H7 (cell line): ENCODE results near the gene MARK4. TPM values are rescaled to one million over a fixed set of nuclear protein-coding genes. Genes with fewer than 3 reads are reported as not detected.
"Not testable (repeated sequence)": the region's sequence is repeated elsewhere in the genome, so short reads cannot be mapped to it uniquely, and the experiment has no call there.

Experiments used
- DNase-seq: peaks from one replicate; pipeline ENCODE4 v3.0.0; 2012
- H3K27me3 ChIP-seq: 2 replicates; pipeline ENCODE4 v1.6.0; 2011; ENCODE audit warnings: mild to moderate bottlenecking, low read length; ENCODE audit not compliant: control insufficient read depth, insufficient read depth
- H3K36me3 ChIP-seq: replicated peaks from 2 replicates; pipeline ENCODE4 v1.5.1; 2011; ENCODE audit warnings: low read length; ENCODE audit not compliant: control insufficient read depth, insufficient read depth
- H3K4me3 ChIP-seq: 2 replicates; pipeline ENCODE4 v1.5.1; 2011; ENCODE audit warnings: low read depth, mild to moderate bottlenecking, control low read depth, low read length, moderate library complexity; ENCODE audit not compliant: insufficient read depth
- total RNA-seq: library from RNA; depleted of rRNA; stranded (reverse); fragments of >200 nt; shearing (Covaris generic); gene quantifications from 2 replicates; pipeline ENCODE4 v1.2.3, GENCODE V29; 2014

The MARK4 gene
- total RNA-seq, 1 experiment from 2014 or later: 16.1 TPM

- Histone ChIP-seq H3K4me3 (no peak overlapping the region), H3K36me3 (no peaks in the 10 kb centered on the region), H3K27me3 (peaks cover 1% of the 10 kb centered on the region; the same call in 1 of the 2 replicates)
- no peak for DNase-seq
Measured at GRCh38 chr19:45223879-45224278, 27.2 kb upstream of the MARK4 start.

- no peaks in the 10 kb centered on the region for H3K36me3 ChIP-seq
- no peak overlapping the region for H3K4me3 ChIP-seq
- peaks cover 1% of the 10 kb centered on the region; the same call in 1 of the 2 replicates for H3K27me3 ChIP-seq
- no peak for DNase-seq
Measured at GRCh38 chr19:45224645-45225044, 26.4 kb upstream of the MARK4 start.

- H3K36me3 ChIP-seq, H3K4me3 ChIP-seq, DNase-seq: not testable (repeated sequence)
- H3K27me3 ChIP-seq: peaks cover 14% of the 10 kb centered on the region
Measured at GRCh38 chr19:45229056-45229455, 22.0 kb upstream of the MARK4 start.

- Histone ChIP-seq H3K27me3 (peaks cover 25% of the 10 kb centered on the region), H3K36me3 (no peaks in the 10 kb centered on the region), H3K4me3 (no peak overlapping the region)
- no peak for DNase-seq
Measured at GRCh38 chr19:45231891-45232290, 19.2 kb upstream of the MARK4 start.

GRCh38 chr19:45234089-45234869 lies 16.8 kb upstream of the MARK4 start:
- Histone ChIP-seq H3K4me3 (peak overlapping the region; percentile 25; the same call in 1 of the 2 replicates), H3K27me3 (peaks cover 28% of the 10 kb centered on the region)
- DNase-seq: peak; percentile 84

GRCh38 chr19:45235485-45235884 lies 15.6 kb upstream of the MARK4 start:
- H3K27me3 ChIP-seq: peaks cover 28% of the 10 kb centered on the region
- peak overlapping the region; percentile 25; the same call in 1 of the 2 replicates for H3K4me3 ChIP-seq

More at GRCh38 chr19:45234089-45234869, 16.8 kb upstream of the MARK4 start:
- no peaks in the 10 kb centered on the region for H3K36me3 ChIP-seq

GRCh38 chr19:45238556-45238955 lies 12.5 kb upstream of the MARK4 start:
- Histone ChIP-seq H3K27me3 (peaks cover 19% of the 10 kb centered on the region), H3K4me3 (no peak overlapping the region), H3K36me3 (no peaks in the 10 kb centered on the region)
- DNase-seq: peak; percentile 52

More at GRCh38 chr19:45235485-45235884, 15.6 kb upstream of the MARK4 start:
- peak; percentile 63 for DNase-seq
- no peaks in the 10 kb centered on the region for H3K36me3 ChIP-seq

GRCh38 chr19:45243144-45243732 lies 7.8 kb upstream of the MARK4 start:
- no peak overlapping the region for H3K4me3 ChIP-seq
- H3K36me3 ChIP-seq: no peaks in the 10 kb centered on the region
- H3K27me3 ChIP-seq: no peaks in the 10 kb centered on the region; the same call in 1 of the 2 replicates
- no peak for DNase-seq

GRCh38 chr19:45244133-45244794 lies 6.8 kb upstream of the MARK4 start:
- H3K36me3 ChIP-seq: no peaks in the 10 kb centered on the region
- H3K4me3 ChIP-seq: no peak overlapping the region
- H3K27me3 ChIP-seq: peaks cover 2% of the 10 kb centered on the region; the same call in 1 of the 2 replicates
- peak; percentile 33 for DNase-seq

GRCh38 chr19:45245334-45245787 lies 5.7 kb upstream of the MARK4 start, which contains the start of gene EXOC3L2:
TSS of gene EXOC3L2 (minus strand) at chr19:45245407. CDS start at chr19:45239045, 6,362 bp downstream.
- H3K4me3 ChIP-seq: no peak within 1 kb of the TSS
- DNase-seq: peak; percentile 63

GRCh38 chr19:45245826-45246225 lies 5.2 kb upstream of the MARK4 start:
- peaks cover 7% of the 10 kb centered on the region for H3K27me3 ChIP-seq
- no peaks in the 10 kb centered on the region for H3K36me3 ChIP-seq
- DNase-seq: no peak
- H3K4me3 ChIP-seq: no peak overlapping the region

More at GRCh38 chr19:45245334-45245787, 5.7 kb upstream of the MARK4 start, which contains the start of gene EXOC3L2:
- H3K27me3 ChIP-seq: peaks cover 6% of the 10 kb centered on the region
- no peaks in the 10 kb centered on the region for H3K36me3 ChIP-seq

GRCh38 chr19:45247136-45247535 lies 3.9 kb upstream of the MARK4 start:
- Histone ChIP-seq H3K36me3 (no peaks in the 10 kb centered on the region), H3K27me3 (peaks cover 7% of the 10 kb centered on the region), H3K4me3 (no peak overlapping the region)
- peak; percentile 53 for DNase-seq

GRCh38 chr19:45249261-45250033 lies 1.6 kb upstream of the MARK4 start:
- H3K36me3 ChIP-seq: no peaks in the 10 kb centered on the region
- H3K27me3 ChIP-seq: peaks cover 7% of the 10 kb centered on the region
- no peak for DNase-seq
- H3K4me3 ChIP-seq: no peak overlapping the region
